Astrocyte (in vitro differentiated cells and primary cell): ENCODE data around the gene HES7. TPM values are rescaled to one million over a fixed set of nuclear protein-coding genes. Genes with fewer than 3 reads are reported as not detected.

Experiments used
- DNase-seq: peaks from one replicate; pipeline ENCODE4 v3.0.0-alpha.2; 2010; ENCODE audit warnings: low read depth
- FAIRE-seq: peaks from 2 replicates; lab custom pipeline; 2011; peaks lifted over from hg19 to GRCh38; lab: Jason Lieb, UNC
- H2AFZ ChIP-seq: 2 replicates; pipeline ENCODE4 v1.6.0; 2012; ENCODE audit warnings: low read depth, low read length, inconsistent platforms
- H3K27ac ChIP-seq: 2 replicates; pipeline ENCODE4 v1.5.1; 2011; ENCODE audit warnings: low read depth, low read length, inconsistent platforms
- H3K27me3 ChIP-seq: 2 replicates; pipeline ENCODE4 v1.6.0; 2011; ENCODE audit warnings: low read length, inconsistent platforms; ENCODE audit not compliant: insufficient read depth
- H3K36me3 ChIP-seq: 2 replicates; pipeline ENCODE4 v1.5.1; 2011; ENCODE audit warnings: low read length, inconsistent platforms; ENCODE audit not compliant: insufficient read depth
- H3K4me1 ChIP-seq: 2 replicates; pipeline ENCODE4 v1.5.1; 2011; ENCODE audit warnings: low read length, inconsistent platforms; ENCODE audit not compliant: insufficient read depth
- H3K4me2 ChIP-seq: 2 replicates; pipeline ENCODE4 v1.6.0; 2012; ENCODE audit warnings: low read length, inconsistent platforms
- H3K4me3 ChIP-seq: 2 replicates; pipeline ENCODE4 v1.5.1; 2011; ENCODE audit warnings: low read depth, mild to moderate bottlenecking, low read length, inconsistent platforms; ENCODE audit not compliant: insufficient read depth
- H3K79me2 ChIP-seq: 2 replicates; pipeline ENCODE4 v1.6.0; 2012; ENCODE audit warnings: mild to moderate bottlenecking, low read length, inconsistent platforms; ENCODE audit not compliant: insufficient read depth
- H3K9ac ChIP-seq: 2 replicates; pipeline ENCODE4 v1.6.0; 2012; ENCODE audit warnings: mild to moderate bottlenecking, low read length, inconsistent platforms
- H3K9me3 ChIP-seq: 2 replicates; pipeline ENCODE4 v1.5.1; 2012; ENCODE audit warnings: low read depth, mild to moderate bottlenecking, low read length, inconsistent platforms; ENCODE audit not compliant: insufficient read depth
- H4K20me1 ChIP-seq: 2 replicates; pipeline ENCODE4 v1.6.0; 2012; ENCODE audit warnings: low read length, inconsistent platforms; ENCODE audit not compliant: insufficient read depth
- H3K27ac Mint-ChIP-seq: one replicate; pipeline ENCODE4 v1.8.0; 2021; ENCODE audit warnings: mild to moderate bottlenecking, mixed read lengths; ENCODE audit not compliant: unreplicated experiment
- H3K27me3 Mint-ChIP-seq: one replicate; pipeline ENCODE4 v1.8.0; 2021; ENCODE audit warnings: low read depth, mixed read lengths; ENCODE audit not compliant: unreplicated experiment
- H3K36me3 Mint-ChIP-seq: one replicate; pipeline ENCODE4 v1.8.0; 2021; ENCODE audit warnings: low read depth, mixed read lengths; ENCODE audit not compliant: unreplicated experiment
- H3K4me1 Mint-ChIP-seq: one replicate; pipeline ENCODE4 v1.8.0; 2021; ENCODE audit warnings: low read depth, mixed read lengths; ENCODE audit not compliant: unreplicated experiment
- H3K4me3 Mint-ChIP-seq: one replicate; pipeline ENCODE4 v1.8.0; 2021; ENCODE audit warnings: mild to moderate bottlenecking, moderate library complexity, mixed read lengths; ENCODE audit not compliant: unreplicated experiment
- H3K9me3 Mint-ChIP-seq: one replicate; pipeline ENCODE4 v1.8.0; 2021; ENCODE audit warnings: mild to moderate bottlenecking, mixed read lengths; ENCODE audit not compliant: unreplicated experiment
- CTCF ChIP-seq: IDR thresholded peaks from 2 replicates; pipeline ENCODE4 v1.5.1; 2011; ENCODE audit warnings: low read depth, mild to moderate bottlenecking, inconsistent platforms, low read length, moderate library complexity; ENCODE audit not compliant: insufficient read depth
- EZH2 ChIP-seq: IDR thresholded peaks from 2 replicates; pipeline ENCODE4 v1.6.1; 2012; ENCODE audit warnings: mild to moderate bottlenecking, low read length, inconsistent platforms; ENCODE audit not compliant: insufficient read depth
- total RNA-seq: library from RNA; stranded (reverse); gene quantifications from 2 replicates; pipeline ENCODE4 v1.2.1, GENCODE V29; 2021

The HES7 gene
- total RNA-seq, 1 donor from 2014 or later = 0.64 TPM

DNA sequence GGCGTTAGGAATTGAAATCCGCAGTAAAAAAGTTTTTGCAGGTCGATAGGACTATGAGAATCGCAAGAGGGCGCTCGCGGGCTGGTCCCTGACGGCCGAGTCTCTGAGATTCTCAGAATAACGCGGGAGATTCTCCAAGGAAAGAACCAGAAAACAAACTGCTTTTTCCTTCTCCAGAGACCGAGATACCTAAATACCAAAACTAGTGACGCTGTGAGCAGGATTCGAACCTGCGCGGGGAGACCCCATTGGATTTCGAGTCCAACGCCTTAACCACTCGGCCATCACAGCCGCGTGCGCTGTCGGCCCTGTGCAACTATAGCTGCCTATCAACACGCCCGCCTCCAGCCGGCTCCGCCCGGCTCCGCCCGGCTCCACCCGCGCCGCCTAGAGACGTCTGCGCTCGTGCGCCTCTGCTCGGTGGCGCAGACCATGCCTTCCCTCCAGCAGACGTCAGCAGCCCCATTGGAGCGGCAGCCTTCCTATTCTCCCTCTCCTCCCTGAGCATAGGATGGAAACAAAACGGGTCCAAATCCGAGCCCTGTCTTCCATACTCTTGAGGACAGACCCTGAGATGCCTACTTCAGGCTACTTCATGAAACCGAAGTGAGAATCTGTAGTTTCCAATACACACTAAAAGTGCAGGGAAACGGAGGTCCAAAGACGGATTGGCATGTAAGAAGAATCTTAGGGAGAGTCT is 14.9 kb upstream of the HES7 start:
- H3K27me3 Mint-ChIP-seq = no peaks in the 10 kb centered on the region
- H2AFZ ChIP-seq = peak overlapping the region; percentile 27
- TF ChIP-seq EZH2 (no peak), CTCF (peak; percentile 91)
- peaks cover 6% of the 10 kb centered on the region for H3K4me1 ChIP-seq
- H3K27me3 ChIP-seq = no peaks in the 10 kb centered on the region
- H3K9ac ChIP-seq = peak overlapping the region; percentile 82
- H3K36me3 ChIP-seq = no peaks in the 10 kb centered on the region
- H3K9me3 Mint-ChIP-seq = no peaks in the 10 kb centered on the region
- H3K4me1 Mint-ChIP-seq = peaks cover 1% of the 10 kb centered on the region
- peak overlapping the region; percentile 86 for H3K4me2 ChIP-seq
- H3K9me3 ChIP-seq = no peaks in the 10 kb centered on the region
- peaks cover 4% of the 10 kb centered on the region for H4K20me1 ChIP-seq
- FAIRE-seq = peak; percentile 65
- peaks cover 17% of the 10 kb centered on the region for H3K36me3 Mint-ChIP-seq
- no peak overlapping the region for H3K27ac Mint-ChIP-seq
- H3K79me2 ChIP-seq = no peaks in the 10 kb centered on the region
- no peak overlapping the region for H3K4me3 Mint-ChIP-seq
- H3K27ac ChIP-seq = peak overlapping the region; percentile 82
- peak; percentile 90 for DNase-seq
- peak overlapping the region; percentile 61 for H3K4me3 ChIP-seq

- Histone ChIP-seq H3K4me2 (peak overlapping the region; percentile 86), H2AFZ (peak overlapping the region; percentile 48), H3K79me2 (no peaks in the 10 kb centered on the region), H3K9me3 (no peaks in the 10 kb centered on the region), H3K36me3 (no peaks in the 10 kb centered on the region), H3K9ac (peak overlapping the region; percentile 55), H3K4me1 (peaks cover 6% of the 10 kb centered on the region), H4K20me1 (peaks cover 4% of the 10 kb centered on the region), H3K27ac (no peak overlapping the region), H3K27me3 (no peaks in the 10 kb centered on the region), H3K4me3 (peak overlapping the region; percentile 54)
- Mint-ChIP-seq H3K4me1 (peaks cover 1% of the 10 kb centered on the region), H3K27me3 (no peaks in the 10 kb centered on the region), H3K9me3 (no peaks in the 10 kb centered on the region), H3K36me3 (peaks cover 14% of the 10 kb centered on the region), H3K27ac (no peak overlapping the region), H3K4me3 (no peak overlapping the region)
- FAIRE-seq = no peak
- TF ChIP-seq EZH2 (no peak), CTCF (no peak)
- DNase-seq = no peak
Observed at GRCh38 chr17:8138374-8138671, 14.4 kb upstream of the HES7 start.
